ENCODE data around the gene XAGE1B. TPM values are rescaled to one million over a fixed set of nuclear protein-coding genes. Genes with fewer than 3 reads are reported as not detected.
"Not testable (repeated sequence)": the region's sequence is repeated elsewhere in the genome, so short reads cannot be mapped to it uniquely, and the experiment has no call there.

XAGE1B gene, protein sequence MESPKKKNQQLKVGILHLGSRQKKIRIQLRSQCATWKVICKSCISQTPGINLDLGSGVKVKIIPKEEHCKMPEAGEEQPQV
- not detected for total RNA-seq

DNA sequence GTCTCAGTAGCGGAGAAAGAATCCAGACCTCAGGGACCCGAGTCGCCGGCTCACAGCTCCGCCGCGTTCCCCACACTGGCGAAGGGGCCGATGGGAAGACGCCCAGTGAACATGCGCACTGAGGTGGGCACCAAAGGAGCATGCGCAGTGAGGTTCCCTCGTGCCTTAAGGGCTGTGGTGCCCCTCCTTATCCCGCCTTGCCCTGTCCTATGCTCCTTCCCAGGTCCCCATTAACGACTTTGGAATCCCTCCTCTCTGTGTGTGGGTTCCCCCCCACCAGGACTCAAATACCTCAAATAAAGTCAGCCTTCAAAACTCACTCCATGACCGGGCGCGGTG, at the start of gene XAGE1B:
XAGE1B (minus strand) TSS at position 77 of the 339 bp plus-strand sequence. CDS start 1,536 bp downstream, outside the sequence.
- H3K27ac ChIP-seq; DNase-seq; H3K4me3 ChIP-seq; H3K36me3 ChIP-seq; intact Hi-C loops (cut with DNase I; ENCODE audit: low total_unique reads); H3K4me1 ChIP-seq; H3K27me3 ChIP-seq; H3K9me3 ChIP-seq: not testable (repeated sequence)

DNA sequence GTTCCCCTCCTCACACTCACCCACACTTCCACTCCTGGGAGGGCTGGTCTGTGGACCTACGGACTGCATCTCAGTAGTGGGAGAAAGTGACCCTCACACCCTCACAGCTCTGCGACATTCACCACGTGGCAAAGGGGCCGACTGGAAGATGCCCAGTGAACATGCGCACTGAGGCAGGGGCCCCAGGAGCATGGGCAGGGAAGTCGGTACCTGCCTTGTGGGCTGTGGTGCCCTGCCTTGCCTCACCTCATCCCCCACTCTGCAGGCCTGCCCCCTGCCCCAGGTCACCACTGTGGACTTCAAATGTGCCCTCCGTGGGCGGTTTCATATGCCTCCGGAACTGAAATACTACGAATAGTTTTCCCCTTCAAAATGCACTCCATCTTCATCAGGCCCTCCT, 46.2 kb upstream of the XAGE1B start:
- DNase-seq = no peak
- H3K27ac ChIP-seq = no peak overlapping the region
- H3K4me1 ChIP-seq = no peaks in the 10 kb centered on the region
- no peak for TF ChIP-seq POLR2A (IDR thresholded peaks at IDR 0.05)
- TF ChIP-seq, protein P1, sequence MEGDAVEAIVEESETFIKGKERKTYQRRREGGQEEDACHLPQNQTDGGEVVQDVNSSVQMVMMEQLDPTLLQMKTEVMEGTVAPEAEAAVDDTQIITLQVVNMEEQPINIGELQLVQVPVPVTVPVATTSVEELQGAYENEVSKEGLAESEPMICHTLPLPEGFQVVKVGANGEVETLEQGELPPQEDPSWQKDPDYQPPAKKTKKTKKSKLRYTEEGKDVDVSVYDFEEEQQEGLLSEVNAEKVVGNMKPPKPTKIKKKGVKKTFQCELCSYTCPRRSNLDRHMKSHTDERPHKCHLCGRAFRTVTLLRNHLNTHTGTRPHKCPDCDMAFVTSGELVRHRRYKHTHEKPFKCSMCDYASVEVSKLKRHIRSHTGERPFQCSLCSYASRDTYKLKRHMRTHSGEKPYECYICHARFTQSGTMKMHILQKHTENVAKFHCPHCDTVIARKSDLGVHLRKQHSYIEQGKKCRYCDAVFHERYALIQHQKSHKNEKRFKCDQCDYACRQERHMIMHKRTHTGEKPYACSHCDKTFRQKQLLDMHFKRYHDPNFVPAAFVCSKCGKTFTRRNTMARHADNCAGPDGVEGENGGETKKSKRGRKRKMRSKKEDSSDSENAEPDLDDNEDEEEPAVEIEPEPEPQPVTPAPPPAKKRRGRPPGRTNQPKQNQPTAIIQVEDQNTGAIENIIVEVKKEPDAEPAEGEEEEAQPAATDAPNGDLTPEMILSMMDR (IDR thresholded peaks at IDR 0.05) = no peak
- no peak overlapping the region for H3K4me3 ChIP-seq
- intact Hi-C loops (cut with DNase I; ENCODE audit: low total_unique reads) = no loop called here
- H3K36me3 ChIP-seq = no peaks in the 10 kb centered on the region
- no peaks in the 10 kb centered on the region for H3K9me3 ChIP-seq
- no peaks in the 10 kb centered on the region for H3K27me3 ChIP-seq

DNA sequence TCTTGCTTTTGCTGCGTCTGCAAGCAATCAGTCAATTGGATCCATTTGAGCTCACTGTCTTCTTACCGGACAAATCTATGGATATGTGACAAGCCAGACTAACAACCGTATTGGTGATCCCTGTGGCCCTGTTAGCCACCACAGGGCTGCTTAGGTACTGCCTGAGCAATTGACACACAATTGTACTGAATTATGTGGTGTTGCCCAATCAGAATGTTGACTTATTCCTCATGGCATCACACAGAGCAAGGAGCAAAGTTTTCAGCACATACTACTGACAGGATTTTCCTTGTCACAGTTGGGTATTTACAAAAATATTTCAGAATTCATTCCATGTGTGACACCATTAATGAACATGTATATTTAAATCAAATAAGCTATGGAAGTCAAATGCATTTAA, 41.3 kb upstream of the XAGE1B start:
- Histone ChIP-seq H3K36me3 (no peaks in the 10 kb centered on the region), H3K4me3 (no peak overlapping the region), H3K9me3 (no peaks in the 10 kb centered on the region), H3K4me1 (no peaks in the 10 kb centered on the region), H3K27ac (no peak overlapping the region), H3K27me3 (no peaks in the 10 kb centered on the region)
- DNase-seq = no peak
- intact Hi-C loops (cut with DNase I; ENCODE audit: low total_unique reads) = no loop called here
- TF ChIP-seq POLR2A (IDR thresholded peaks at IDR 0.05) = no peak
- TF ChIP-seq, protein P1 (IDR thresholded peaks at IDR 0.05) = no peak

DNA sequence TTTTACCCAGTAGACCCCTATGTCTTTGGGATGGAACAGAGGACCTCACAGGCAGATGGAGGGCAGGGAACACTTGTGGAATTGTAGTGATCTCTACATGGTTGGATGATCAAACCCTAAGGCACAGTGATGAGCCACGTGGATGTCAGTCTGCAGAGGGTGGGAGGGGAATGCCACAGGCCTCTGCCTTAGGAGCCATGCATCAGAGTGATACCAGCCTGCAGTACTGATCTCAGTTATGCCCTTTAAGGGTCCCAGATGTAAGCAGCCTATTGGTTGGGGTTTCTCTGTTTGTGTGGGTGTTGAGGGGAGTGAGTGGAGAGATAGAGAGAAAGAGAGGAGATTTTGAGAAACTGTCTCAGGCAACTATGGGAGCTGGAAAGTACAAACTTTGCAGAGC, 39.9 kb upstream of the XAGE1B start:
- intact Hi-C loops (cut with DNase I; ENCODE audit: low total_unique reads) = no loop called here

DNA sequence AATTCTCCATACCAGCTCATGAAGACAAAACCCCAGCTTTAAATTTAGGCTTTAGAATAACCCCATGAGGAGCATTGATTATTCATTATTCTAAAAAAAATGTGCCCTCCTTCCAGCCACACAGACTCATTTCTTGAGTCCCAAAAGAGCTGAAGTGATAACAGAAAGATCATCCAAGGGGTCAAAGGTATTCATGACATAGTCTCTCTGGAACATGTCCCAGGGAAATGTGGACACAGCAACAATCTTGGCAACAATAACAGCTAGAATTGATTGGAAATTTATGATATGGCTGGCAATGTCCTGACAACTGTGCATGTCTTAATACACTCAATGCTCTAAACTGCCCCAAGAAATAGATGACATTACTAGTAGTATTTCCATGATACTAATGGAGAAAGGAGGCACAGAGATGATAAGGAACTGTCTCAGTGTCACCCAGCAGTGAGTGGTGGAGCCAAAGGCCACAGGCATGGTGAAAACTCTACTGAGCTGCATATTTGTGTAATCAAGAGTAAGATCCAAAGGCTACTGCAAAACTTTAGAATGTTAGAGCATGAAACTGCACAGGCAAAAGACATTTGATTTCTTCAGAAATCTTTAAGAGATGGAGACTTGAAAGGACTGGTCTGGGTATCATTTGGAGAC, 37.3 kb upstream of the XAGE1B start:
- TF ChIP-seq, protein P1 (IDR thresholded peaks at IDR 0.05) = no peak
- TF ChIP-seq POLR2A (IDR thresholded peaks at IDR 0.05) = no peak
- Histone ChIP-seq H3K27me3 (peaks cover 0 to 3% of the 10 kb centered on the region in 2 donors), H3K27ac (no peak overlapping the region), H3K4me1 (no peaks in the 10 kb centered on the region), H3K4me3 (no peak overlapping the region), H3K36me3 (no peaks in the 10 kb centered on the region), H3K9me3 (no peaks in the 10 kb centered on the region)
- DNase-seq = no peak
- intact Hi-C loops (cut with DNase I; ENCODE audit: low total_unique reads) = no loop called here

More for the DNA sequence above, 39.9 kb upstream of the XAGE1B start:
- no peaks in the 10 kb centered on the region for H3K36me3 ChIP-seq
- no peaks in the 10 kb centered on the region for H3K4me1 ChIP-seq
- H3K9me3 ChIP-seq = no peaks in the 10 kb centered on the region
- no peak for DNase-seq
- TF ChIP-seq, protein P1 (IDR thresholded peaks at IDR 0.05) = no peak
- TF ChIP-seq POLR2A (IDR thresholded peaks at IDR 0.05) = no peak
- peaks cover 0 to 3% of the 10 kb centered on the region in 2 donors for H3K27me3 ChIP-seq
- H3K27ac ChIP-seq = no peak overlapping the region
- H3K4me3 ChIP-seq = no peak overlapping the region

DNA sequence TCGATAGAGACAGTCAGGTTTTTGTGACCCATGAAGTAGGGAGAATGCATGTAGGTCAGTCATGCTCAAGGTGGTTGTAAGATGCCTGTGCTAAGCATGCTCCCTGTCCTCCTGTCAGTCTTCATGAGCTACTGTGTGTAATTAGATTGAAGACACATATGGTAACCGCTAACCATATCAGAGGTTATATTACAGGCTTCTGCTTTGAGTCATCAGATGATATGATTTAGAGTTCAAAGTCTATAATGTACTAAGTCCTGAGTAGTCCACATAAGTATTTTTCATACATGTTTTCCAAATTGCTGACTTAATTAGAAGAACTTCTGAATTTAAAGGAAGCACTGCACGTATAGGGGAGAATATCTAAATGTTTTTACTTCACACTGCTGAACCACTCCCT, 31.9 kb upstream of the XAGE1B start:
- H3K27me3 ChIP-seq; H3K4me3 ChIP-seq; H3K27ac ChIP-seq; H3K4me1 ChIP-seq; H3K9me3 ChIP-seq; intact Hi-C loops (cut with DNase I; ENCODE audit: low total_unique reads); H3K36me3 ChIP-seq; DNase-seq: not testable (repeated sequence)
